HCT116 (cell line): ENCODE measurements around the gene CLCN5. TPM values are rescaled to one million over a fixed set of nuclear protein-coding genes. Genes with fewer than 3 reads are reported as not detected.

Source experiments
- ATAC-seq: fragments of 200-7000 bp; cut with Tn5 transposase; 2 replicates; pipeline ENCODE4 v1.9.1; 2020; ENCODE audit warnings: mild to moderate bottlenecking, moderate library complexity
- BruUV-seq: library from RNA; stranded (reverse); fragments of 400-500 nt; replicated peaks from 2 replicates; lab custom pipeline; 2021; lab: Mats Ljungman, UMichigan
- CTCF ChIA-PET: fragments of 300-600 bp; sonication (Branson Sonifier 250); formaldehyde crosslinking; loops from one replicate; lab custom pipeline; 2021; ENCODE audit warnings: antibody characterized with exemption; lab: Charles Lee
- POLR2A ChIA-PET: fragments of 300-600, 350-600 bp; sonication (Branson Sonifier 250); formaldehyde crosslinking; loops from one replicate; lab custom pipeline; 2021; ENCODE audit warnings: antibody characterized with exemption; lab: Charles Lee
- RAD21 ChIA-PET, 2 experiments: fragments of 300-600 bp; sonication (Branson Sonifier 250); formaldehyde crosslinking; loops; one replicate each; lab custom pipeline; 2023; ENCODE audit warnings: low total read pairs in 2 of 2; ENCODE audit not compliant: uncharacterized antibody in 2 of 2, unreplicated experiment in 2 of 2, low non-redundant PET in 1 of 2; lab: Charles Lee
- DNase-seq: peaks from one replicate; pipeline ENCODE4 v3.0.0-alpha.2; 2010; ENCODE audit warnings: low read depth, low spot score
- H2AFZ ChIP-seq: fragments of 200-600 bp; shearing (Covaris generic), sonication (generic); 2 replicates; pipeline ENCODE4 v1.6.1; 2017; ENCODE audit warnings: low read depth, mixed run types, mixed read lengths, antibody characterized with exemption, low read length; ENCODE audit not compliant: poor library complexity, severe bottlenecking
- H3K27ac ChIP-seq: 2 replicates; pipeline ENCODE4 v1.5.1; 2012; ENCODE audit warnings: low read depth, low read length
- H3K27me3 ChIP-seq: fragments of 200-600 bp; sonication (generic); 2 replicates; pipeline ENCODE4 v1.6.1; 2016; ENCODE audit warnings: mixed run types, low read length, mixed read lengths; ENCODE audit not compliant: insufficient read depth
- H3K36me3 ChIP-seq, 2 experiments: fragments of 200-500 bp in 1 of 2; fragments of 200-600 bp in 1 of 2; sonication (Bioruptor generic) in 1 of 2; sonication (generic) in 1 of 2; 2 replicates each; pipeline versions ENCODE4 v1.5.1 to v1.6.1; 2014 to 2016; ENCODE audit warnings: low read length in 2 of 2, inconsistent platforms in 1 of 2, mixed read lengths in 1 of 2, mixed run types in 1 of 2; ENCODE audit not compliant: insufficient read depth in 2 of 2, control insufficient read depth in 1 of 2
- H3K4me1 ChIP-seq, 2 experiments: fragments of 200-600 bp in 1 of 2; sonication (generic) in 1 of 2; 2 replicates each; pipeline versions ENCODE4 v1.5.1 to v1.6.1; 2012 to 2017; ENCODE audit warnings: low read length in 2 of 2, inconsistent platforms in 1 of 2, mild to moderate bottlenecking in 1 of 2, mixed read lengths in 1 of 2, mixed run types in 1 of 2, moderate library complexity in 1 of 2; ENCODE audit not compliant: insufficient read depth in 2 of 2, control insufficient read depth in 1 of 2
- H3K4me2 ChIP-seq: fragments of 200-600 bp; sonication (generic); 2 replicates; pipeline ENCODE4 v1.6.1; 2017; ENCODE audit warnings: mixed run types, low read length, mixed read lengths
- H3K4me3 ChIP-seq, 2 experiments: fragments of 200-600 bp in 1 of 2; sonication (generic) in 1 of 2; replicated peaks in 1 of 2; 2 replicates each; pipeline ENCODE4 v1.5.1; 2011 to 2016; ENCODE audit warnings: low read length in 2 of 2, control low read depth in 1 of 2, low read depth in 1 of 2, mild to moderate bottlenecking in 1 of 2, mixed read lengths in 1 of 2, mixed run types in 1 of 2
- H3K79me2 ChIP-seq: fragments of 200-600 bp; sonication (generic); 2 replicates; pipeline ENCODE4 v1.6.1; 2017; ENCODE audit warnings: mild to moderate bottlenecking, mixed run types, low read length, moderate library complexity, mixed read lengths; ENCODE audit not compliant: insufficient read depth
- H3K9ac ChIP-seq: fragments of 200-600 bp; sonication (generic); 2 replicates; pipeline ENCODE4 v1.6.1; 2016; ENCODE audit warnings: low read length, mixed read lengths
- H3K9me2 ChIP-seq: fragments of 200-600 bp; sonication (generic), shearing (Covaris generic); 2 replicates; pipeline ENCODE4 v1.6.1; 2017; ENCODE audit warnings: mixed run types, mild to moderate bottlenecking, moderate library complexity; ENCODE audit not compliant: insufficient read depth
- H3K9me3 ChIP-seq, 2 experiments: fragments of 200-500 bp in 1 of 2; fragments of 200-600 bp in 1 of 2; sonication (Bioruptor generic) in 1 of 2; sonication (generic) in 1 of 2; 2 replicates each; pipeline ENCODE4 v1.6.1; 2014 to 2017; ENCODE audit warnings: low read length in 2 of 2, mixed read lengths in 2 of 2, inconsistent platforms in 1 of 2, low read depth in 1 of 2, mild to moderate bottlenecking in 1 of 2, mixed run types in 1 of 2, moderate library complexity in 1 of 2; ENCODE audit not compliant: control insufficient read depth in 1 of 2, insufficient read depth in 1 of 2
- H4K20me1 ChIP-seq: fragments of 200-600 bp; sonication (generic), shearing (Covaris generic); 2 replicates; pipeline ENCODE4 v1.6.1; 2017; ENCODE audit warnings: mixed run types, mild to moderate bottlenecking, moderate library complexity; ENCODE audit not compliant: insufficient read depth
- CTCF ChIP-seq, 3 experiments: fragments of 200-600 bp in 1 of 3; sonication (generic) in 1 of 3; IDR thresholded peaks in 2 of 3; conservative IDR thresholded peaks in 1 of 3; 2 replicates each; pipeline ENCODE4 v1.5.1; 2012 to 2017; ENCODE audit warnings: low read depth in 2 of 3, low read length in 2 of 3, antibody characterized with exemption in 1 of 3, borderline replicate concordance in 1 of 3, control low read depth in 1 of 3, mild to moderate bottlenecking in 1 of 3, mixed read lengths in 1 of 3, mixed run types in 1 of 3, moderate library complexity in 1 of 3; ENCODE audit not compliant: insufficient read depth in 1 of 3
- EGR1 ChIP-seq: IDR thresholded peaks from 2 replicates; pipeline ENCODE4 v1.6.1; 2012; ENCODE audit warnings: low read depth
- MAX ChIP-seq: IDR thresholded peaks from 2 replicates; pipeline ENCODE4 v1.6.1; 2012
- POLR2A ChIP-seq: IDR thresholded peaks from 2 replicates; pipeline ENCODE4 v1.7.0; 2011; ENCODE audit warnings: borderline replicate concordance; ENCODE audit not compliant: insufficient read depth, insufficient read length; ENCODE audit errors: extremely low read depth
- POLR2AphosphoS5 ChIP-seq: IDR thresholded peaks from 2 replicates; pipeline ENCODE4 v1.6.1; 2011; ENCODE audit warnings: mild to moderate bottlenecking, low read depth, low read length, moderate library complexity
- REST ChIP-seq: IDR thresholded peaks from 2 replicates; pipeline ENCODE4 v1.6.1; 2012; ENCODE audit warnings: low read depth
- SP1 ChIP-seq: IDR thresholded peaks from 2 replicates; pipeline ENCODE4 v1.6.1; 2012; ENCODE audit warnings: low read depth
- SRF ChIP-seq: IDR thresholded peaks from 2 replicates; pipeline ENCODE4 v1.6.1; 2012; ENCODE audit warnings: low read depth
- TCF7L2 ChIP-seq: IDR thresholded peaks from 2 replicates; pipeline ENCODE4 v1.7.0; 2011; ENCODE audit warnings: borderline replicate concordance, inconsistent platforms; ENCODE audit not compliant: insufficient read depth, insufficient read length; ENCODE audit errors: extremely low read depth
- ZFX ChIP-seq: fragments of 450-650 bp; IDR thresholded peaks from 2 replicates; pipeline ENCODE4 v1.6.1; 2017
- intact Hi-C: fragments of 100-400 bp; cut with micrococcal nuclease; formaldehyde crosslinking; loops from 2 replicates; pipeline ENCODE4 v1.10.0; 2022
- total RNA-seq: library from RNA; stranded (reverse); gene quantifications from one replicate; pipeline ENCODE4 v1.2.1, GENCODE V29; 2021; ENCODE audit not compliant: unreplicated experiment

CLCN5 gene
- total RNA-seq, 1 experiment from 2014 or later, result 6.1 TPM

- DNase-seq, result no peak
- no peaks in the 10 kb centered on the region for H3K9me3 ChIP-seq
- POLR2A ChIA-PET, result no interaction called here
- RAD21 ChIA-PET, result no interaction called here
- no peak overlapping the region for H3K27ac ChIP-seq
- H2AFZ ChIP-seq, result no peak overlapping the region
- CTCF ChIA-PET, result no interaction called here
- H3K79me2 ChIP-seq, result no peaks in the 10 kb centered on the region
- no peaks in the 10 kb centered on the region for H3K9me2 ChIP-seq
- no peak overlapping the region for H3K9ac ChIP-seq
- H3K4me3 ChIP-seq, result no peak overlapping the region
- no peaks in the 10 kb centered on the region for H4K20me1 ChIP-seq
- intact Hi-C loops, result no loop called here
- TF ChIP-seq CTCF (IDR thresholded peaks at IDR 0.05 in 2 of 3, conservative IDR thresholded peaks at IDR 0.05 in 1 of 3; ENCODE audit: borderline replicate concordance in 1 of 3, insufficient read depth in 1 of 3, low read depth in 2 of 3, low read length in 2 of 3), result no peak
- no peak for TF ChIP-seq REST
- no peak for TF ChIP-seq SP1
- no peak for TF ChIP-seq POLR2A
- TF ChIP-seq SRF, result no peak
- TF ChIP-seq POLR2AphosphoS5, result no peak
- no peak for TF ChIP-seq MAX
- TF ChIP-seq EGR1, result no peak
- no peak for TF ChIP-seq ZFX
- TF ChIP-seq TCF7L2, result no peak
- H3K36me3 ChIP-seq, result no peaks in the 10 kb centered on the region
- no TSS peak for BruUV-seq
- ATAC-seq, result no peak
- no peak overlapping the region for H3K4me2 ChIP-seq
- H3K27me3 ChIP-seq, result no peaks in the 10 kb centered on the region
- no peaks in the 10 kb centered on the region for H3K4me1 ChIP-seq
Observed at GRCh38 chrX:50045823-50046222, 123.4 kb downstream of the CLCN5 start.
